Cardiac muscle cell (in vitro differentiated cells and primary cell): ENCODE data around the gene CFD. TPM values are rescaled to one million over a fixed set of nuclear protein-coding genes. Genes with fewer than 3 reads are reported as not detected.
"Not testable (repeated sequence)": the region's sequence is repeated elsewhere in the genome, so short reads cannot be mapped to it uniquely, and the experiment has no call there.

Experiments used
- DNase-seq, 2 donors: peaks; one replicate each; pipeline versions ENCODE4 v3.0.0 to v3.0.0-alpha.2; 2010 to 2017; ENCODE audit warnings: low read depth in 1 of 2, low spot score in 1 of 2
- H3K27ac ChIP-seq: fragments of 200-600 bp; sonication (generic); 2 replicates; pipeline ENCODE4 v1.5.1; 2016
- H3K27me3 ChIP-seq: fragments of 200-600 bp; sonication (generic); 2 replicates; pipeline ENCODE4 v1.6.0; 2016; ENCODE audit warnings: control low read depth
- H3K36me3 ChIP-seq: fragments of 200-600 bp; sonication (generic); 2 replicates; pipeline ENCODE4 v1.5.1; 2016; ENCODE audit warnings: control low read depth
- H3K4me1 ChIP-seq: fragments of 200-600 bp; sonication (generic); 2 replicates; pipeline ENCODE4 v1.8.1; 2017; ENCODE audit warnings: low read depth, mild to moderate bottlenecking, mixed run types
- H3K4me3 ChIP-seq: fragments of 200-600 bp; sonication (generic); 2 replicates; pipeline ENCODE4 v1.5.1; 2016; ENCODE audit warnings: mild to moderate bottlenecking
- H3K9me3 ChIP-seq: fragments of 200-600 bp; sonication (generic); 2 replicates; pipeline ENCODE4 v1.5.1; 2017; ENCODE audit warnings: low read depth, mild to moderate bottlenecking, control low read depth
- CTCF ChIP-seq: IDR thresholded peaks from 2 replicates; pipeline ENCODE4 v1.5.1; 2012; ENCODE audit warnings: low read depth, mild to moderate bottlenecking, low read length
- polyA plus RNA-seq: library from polyadenylated mRNA; unstranded; fragments of >200 nt; fragmentation: Nextera tagmentation; extraction: Ambion mirVana; gene quantifications from 2 replicates; pipeline ENCODE4 v1.2.1, GENCODE V29; 2016
- total RNA-seq: library from RNA; depleted of rRNA; stranded (reverse); fragments of >200 nt; gene quantifications from 2 replicates; pipeline ENCODE4 v1.2.3, GENCODE V29; 2016

The CFD gene
- total and polyA plus RNA-seq, 2 experiments from 2014 or later = 2.9 to 3.1 TPM

GRCh38 chr19:815775-816499 is 43.5 kb upstream of the CFD start:
- Histone ChIP-seq H3K27me3 (no peaks in the 10 kb centered on the region), H3K36me3 (peaks cover 22% of the 10 kb centered on the region), H3K27ac (no peak overlapping the region), H3K4me3 (no peak overlapping the region), H3K4me1 (no peaks in the 10 kb centered on the region), H3K9me3 (no peaks in the 10 kb centered on the region)
- no peak for TF ChIP-seq CTCF
- no peak for DNase-seq

- Histone ChIP-seq H3K36me3 (peaks cover 16% of the 10 kb centered on the region), H3K27me3 (no peaks in the 10 kb centered on the region), H3K9me3 (no peaks in the 10 kb centered on the region), H3K27ac (no peak overlapping the region), H3K4me3 (no peak overlapping the region), H3K4me1 (no peaks in the 10 kb centered on the region)
- TF ChIP-seq CTCF = no peak
- DNase-seq = no peak
These were observed 43.0 kb upstream of the CFD start for GRCh38 chr19:816500-816857.

GRCh38 chr19:820212-820611 is 39.3 kb upstream of the CFD start:
- not testable (repeated sequence) for H3K36me3 ChIP-seq, H3K27ac ChIP-seq, H3K4me3 ChIP-seq, H3K9me3 ChIP-seq, H3K27me3 ChIP-seq, DNase-seq, H3K4me1 ChIP-seq

- Histone ChIP-seq H3K4me3 (peak overlapping the region; percentile 97), H3K4me1 (no peaks in the 10 kb centered on the region), H3K36me3 (no peaks in the 10 kb centered on the region), H3K9me3 (no peaks in the 10 kb centered on the region), H3K27ac (peak overlapping the region; percentile 45), H3K27me3 (no peaks in the 10 kb centered on the region)
- TF ChIP-seq CTCF = no peak
- peak in 1 of 2 donors; percentile 69 for DNase-seq
These were observed 38.1 kb upstream of the CFD start for GRCh38 chr19:821231-821824.

- Histone ChIP-seq H3K4me1 (no peaks in the 10 kb centered on the region), H3K27ac (peak within 1 kb of the TSS; percentile 45), H3K4me3 (peak within 1 kb of the TSS; percentile 97), H3K27me3 (no peaks in the 10 kb centered on the region), H3K9me3 (no peaks in the 10 kb centered on the region), H3K36me3 (no peaks in the 10 kb centered on the region)
- TF ChIP-seq CTCF = no peak
- peak in 1 of 2 donors; percentile 71 for DNase-seq
These were observed 37.5 kb upstream of the CFD start, which contains the start of gene PLPPR3 for GRCh38 chr19:821825-822503. Gene PLPPR3, minus strand, starts transcription at chr19:821955. Its CDS starts 396 bp downstream, at chr19:821559.
